Panc1 (cell line): Measurements from ENCODE around the gene LRRC43.

Experiments
- CTCF ChIP-seq: fragments of 450-650 bp; IDR thresholded peaks from 2 replicates; pipeline ENCODE4 v1.5.1; 2017; ENCODE audit warnings: mild to moderate bottlenecking
- POLR2AphosphoS5 ChIP-seq: IDR thresholded peaks from 2 replicates; pipeline ENCODE4 v1.6.1; 2012; ENCODE audit warnings: mild to moderate bottlenecking, low read depth, low read length, moderate library complexity
- SIN3A ChIP-seq: IDR thresholded peaks from 2 replicates; pipeline ENCODE4 v1.6.1; 2012; ENCODE audit warnings: low read depth, mild to moderate bottlenecking, low read length, moderate library complexity, borderline replicate concordance; ENCODE audit not compliant: insufficient read depth

- no peak for TF ChIP-seq CTCF
- TF ChIP-seq POLR2AphosphoS5: no peak
- TF ChIP-seq SIN3A: no peak
Observed at GRCh38 chr12:122168492-122168891, 14.4 kb upstream of the LRRC43 start.
